DMS53 (cell line): ENCODE data around the gene NUDC.
"Not testable (repeated sequence)": the region's sequence is repeated elsewhere in the genome, so short reads cannot be mapped to it uniquely, and the experiment has no call there.

Experiments
- DNase-seq: peaks from one replicate; lab custom pipeline; 2025; lab: John Stamatoyannopoulos, UW

The NUDC gene

DNA sequence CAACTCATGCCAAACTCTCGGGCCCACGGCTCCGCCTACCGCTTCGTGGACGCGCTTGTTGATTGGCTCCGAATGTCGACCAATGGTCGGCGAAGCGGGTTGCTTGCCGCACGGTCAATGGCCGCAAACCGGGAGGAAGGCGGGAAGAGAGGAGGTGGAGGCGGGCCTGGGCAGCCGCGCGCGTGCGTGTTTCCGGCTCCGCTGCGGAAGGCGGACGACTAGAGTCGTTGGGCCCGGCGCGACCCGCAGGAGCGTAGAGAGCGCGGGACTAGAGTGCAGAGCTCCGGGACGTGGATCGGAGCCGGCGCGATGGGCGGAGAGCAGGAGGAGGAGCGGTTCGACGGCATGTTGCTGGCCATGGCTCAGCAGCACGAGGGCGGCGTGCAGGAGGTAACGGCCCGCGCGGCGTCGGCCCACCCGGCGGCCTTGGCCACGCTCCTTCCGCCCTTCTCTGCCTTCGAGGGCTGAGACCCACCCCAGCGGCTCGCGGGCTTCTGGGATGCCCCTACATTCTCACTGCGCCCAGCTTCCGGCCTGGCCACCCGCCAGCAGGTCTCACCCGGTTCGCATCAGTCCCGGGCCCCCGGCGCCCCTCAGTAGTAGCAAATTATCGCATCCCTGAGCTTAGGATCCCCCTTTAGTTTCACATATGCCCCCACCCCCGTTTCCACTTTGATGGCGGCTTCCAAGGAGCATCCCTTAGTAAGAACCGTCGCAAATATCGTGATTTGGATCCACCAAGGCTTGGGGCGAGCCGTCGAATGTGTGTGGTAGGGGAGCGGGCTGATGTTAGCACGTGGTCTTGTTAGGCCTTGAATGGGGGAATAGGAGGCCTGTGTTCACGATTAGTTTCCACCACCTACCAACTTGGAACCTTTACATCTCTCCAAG lies at the start of gene NUDC:
TSS of gene NUDC (plus strand) at position 204 of the 891 bp plus-strand sequence. CDS start at position 310, 106 bp downstream.
- DNase-seq: peak; percentile 100

DNA sequence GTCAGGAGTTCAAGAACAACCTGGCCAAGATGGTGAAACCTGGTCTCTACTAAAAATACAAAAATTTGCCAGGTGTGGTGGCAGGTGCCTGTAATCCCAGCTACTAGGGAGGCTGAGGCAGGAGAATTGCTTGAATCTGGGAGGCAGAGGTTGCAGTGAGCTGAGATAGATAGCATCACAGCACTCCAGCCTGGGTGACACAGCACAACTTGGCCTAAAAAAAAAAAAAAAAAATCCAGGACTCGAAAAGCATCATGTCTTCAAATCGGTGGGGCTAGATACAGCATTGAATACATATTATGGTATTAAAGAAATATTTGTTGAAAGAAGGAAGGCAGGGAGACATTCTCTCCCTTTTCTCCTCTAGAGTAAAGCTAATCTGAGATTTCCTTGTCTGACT lies 48.4 kb upstream of the NUDC start:
- not testable (repeated sequence) for DNase-seq

DNA sequence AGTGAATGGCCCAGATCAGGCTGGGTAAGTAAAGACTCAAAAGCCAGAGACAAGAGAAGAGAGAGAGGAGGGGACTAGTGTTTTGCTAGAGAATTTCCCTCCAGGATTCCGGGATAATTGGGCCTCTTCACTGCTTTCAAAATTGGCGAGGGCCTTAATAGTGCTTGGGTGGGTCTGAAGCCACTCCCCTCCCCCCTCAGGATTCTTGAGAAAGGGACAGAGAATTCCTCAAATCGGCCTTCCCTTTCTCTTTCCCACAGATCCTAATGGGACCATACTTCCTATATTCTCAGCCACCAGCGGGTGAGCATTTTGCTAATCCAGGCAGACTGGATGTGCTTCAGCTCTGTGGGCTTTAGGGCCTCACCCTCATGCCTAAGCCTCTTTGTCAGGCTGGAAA lies 46.6 kb upstream of the NUDC start:
- DNase-seq: no peak

DNA sequence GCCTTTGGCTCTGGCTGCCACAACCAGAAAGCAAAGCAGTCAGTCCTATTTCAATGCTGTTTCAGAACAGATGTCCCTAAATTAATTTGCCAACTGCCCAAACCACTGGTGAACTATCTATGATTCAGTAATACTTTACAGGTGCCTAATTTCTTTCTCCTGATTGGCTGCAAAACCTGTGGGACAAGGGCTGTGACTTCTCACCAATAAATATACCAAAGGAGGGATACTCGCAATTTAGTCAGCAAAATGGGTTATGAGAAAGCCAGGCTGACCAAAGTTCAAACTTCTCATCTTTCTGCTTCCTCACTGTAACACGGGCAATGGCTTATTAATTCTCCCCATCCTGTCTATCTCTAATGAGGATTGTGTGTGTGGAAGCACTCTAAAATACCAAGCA lies 44.2 kb upstream of the NUDC start:
- DNase-seq: no peak

DNA sequence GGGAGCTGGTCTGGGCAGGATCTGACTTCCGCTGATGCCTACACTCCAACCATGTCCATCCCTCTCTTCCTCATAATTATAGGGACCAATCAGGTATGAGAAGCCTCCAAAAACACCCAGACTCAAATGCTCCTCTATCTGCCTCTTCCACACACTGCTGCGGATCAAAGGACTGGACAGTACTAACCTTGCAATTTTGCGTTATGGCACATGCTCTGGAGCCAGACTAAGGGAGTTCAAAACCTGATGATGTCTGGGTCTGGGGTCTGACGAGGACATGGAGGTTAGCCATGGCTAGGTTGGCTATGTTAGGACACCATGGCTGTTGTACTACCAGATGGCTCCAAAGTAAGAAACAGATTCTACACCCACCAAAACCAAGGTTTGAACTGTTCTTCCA lies 41.8 kb upstream of the NUDC start:
- no peak for DNase-seq

DNA sequence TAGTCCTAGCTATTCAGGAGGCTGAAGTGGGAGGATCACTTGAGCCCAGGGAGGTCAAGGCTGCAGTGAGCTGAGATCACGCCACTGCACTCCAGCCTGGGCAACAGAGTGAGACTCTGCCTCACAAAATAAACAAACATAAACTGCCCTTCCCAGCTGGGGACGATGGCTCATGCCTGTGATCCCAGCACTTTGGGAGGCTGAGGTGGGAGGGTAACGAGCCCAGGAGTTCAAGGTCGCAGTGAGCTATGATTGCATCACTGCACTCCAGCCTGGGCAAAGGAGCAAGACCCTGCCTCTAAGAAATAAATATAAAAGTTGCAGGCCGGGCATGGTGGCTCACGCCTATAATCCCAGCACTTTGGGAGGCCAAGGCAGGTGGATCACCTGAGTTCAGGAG lies 39.9 kb upstream of the NUDC start:
- not testable (repeated sequence) for DNase-seq

DNA sequence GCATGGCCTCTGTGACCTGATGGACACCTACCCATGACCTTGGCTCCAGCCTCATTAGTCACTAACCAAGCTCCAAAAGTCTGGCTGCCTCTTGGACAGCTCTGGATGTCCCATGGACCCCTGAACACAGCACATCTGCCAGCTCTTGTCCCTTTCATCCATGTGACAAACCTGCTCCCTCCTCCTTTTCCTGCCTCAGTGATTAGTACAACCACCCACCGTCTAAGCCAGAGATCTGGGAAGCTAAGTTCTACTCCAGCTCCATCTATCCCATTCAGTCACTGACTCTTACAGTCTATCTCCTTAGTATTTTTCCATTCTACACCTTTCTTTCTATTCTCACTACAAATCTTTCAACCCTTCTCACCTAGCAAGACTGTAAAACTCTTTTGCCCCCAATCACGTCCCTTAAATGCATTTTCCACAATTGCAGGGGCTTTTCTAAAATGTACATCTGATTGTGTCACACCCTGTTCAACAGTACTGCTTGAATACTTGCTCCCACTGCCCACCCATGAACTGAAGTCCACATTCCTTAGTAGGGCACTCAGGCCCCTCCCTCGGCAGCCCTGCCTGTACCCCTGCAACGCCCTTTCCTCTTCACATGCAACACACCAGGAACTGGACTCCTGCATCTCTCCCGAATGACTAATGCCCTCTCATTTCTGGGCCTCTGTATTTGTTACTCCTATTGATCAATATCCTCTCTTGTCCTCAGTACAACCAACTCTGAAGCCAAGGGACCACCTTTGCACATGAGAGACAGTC lies 38.7 kb upstream of the NUDC start:
- DNase-seq: no peak

DNA sequence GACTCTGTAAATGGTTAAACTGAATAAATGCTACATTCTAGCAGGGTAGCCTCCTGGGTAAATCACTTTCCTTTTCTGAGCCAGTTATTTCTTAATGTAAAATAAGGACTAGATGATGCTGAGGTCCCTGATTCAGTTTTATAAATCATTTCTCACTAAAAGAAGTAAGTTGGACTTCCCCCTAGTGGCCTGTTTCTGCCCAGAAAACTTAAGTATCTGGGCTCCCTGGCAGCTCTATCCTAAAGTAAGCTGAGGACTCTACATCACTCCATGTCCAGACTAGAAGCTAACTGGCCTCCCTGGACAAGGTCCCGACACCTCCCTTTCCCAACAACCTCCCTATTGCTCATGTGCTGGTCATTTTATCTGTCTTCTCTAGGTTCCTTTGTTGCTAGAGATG lies 34.4 kb upstream of the NUDC start:
- DNase-seq: peak; percentile 53

DNA sequence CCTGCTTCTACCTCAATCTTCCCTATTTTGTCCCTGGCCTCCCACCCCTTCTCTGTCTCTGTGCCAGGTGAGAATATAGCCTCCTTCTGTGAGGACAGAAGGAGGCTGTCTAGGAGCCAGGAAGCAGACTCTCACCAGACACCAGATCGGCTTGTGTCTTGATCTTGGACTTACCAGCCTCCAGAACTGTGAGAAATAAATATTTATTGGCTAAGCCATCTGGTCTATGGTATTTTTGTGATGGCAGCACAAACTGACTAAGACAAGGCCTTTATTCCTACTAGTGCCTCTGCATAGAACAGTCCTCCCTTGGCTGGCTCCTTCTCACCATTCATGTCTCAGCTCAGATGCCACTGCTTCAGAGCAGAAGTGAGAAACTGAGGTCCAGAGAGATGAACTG lies 33.3 kb upstream of the NUDC start:
- DNase-seq: no peak

DNA sequence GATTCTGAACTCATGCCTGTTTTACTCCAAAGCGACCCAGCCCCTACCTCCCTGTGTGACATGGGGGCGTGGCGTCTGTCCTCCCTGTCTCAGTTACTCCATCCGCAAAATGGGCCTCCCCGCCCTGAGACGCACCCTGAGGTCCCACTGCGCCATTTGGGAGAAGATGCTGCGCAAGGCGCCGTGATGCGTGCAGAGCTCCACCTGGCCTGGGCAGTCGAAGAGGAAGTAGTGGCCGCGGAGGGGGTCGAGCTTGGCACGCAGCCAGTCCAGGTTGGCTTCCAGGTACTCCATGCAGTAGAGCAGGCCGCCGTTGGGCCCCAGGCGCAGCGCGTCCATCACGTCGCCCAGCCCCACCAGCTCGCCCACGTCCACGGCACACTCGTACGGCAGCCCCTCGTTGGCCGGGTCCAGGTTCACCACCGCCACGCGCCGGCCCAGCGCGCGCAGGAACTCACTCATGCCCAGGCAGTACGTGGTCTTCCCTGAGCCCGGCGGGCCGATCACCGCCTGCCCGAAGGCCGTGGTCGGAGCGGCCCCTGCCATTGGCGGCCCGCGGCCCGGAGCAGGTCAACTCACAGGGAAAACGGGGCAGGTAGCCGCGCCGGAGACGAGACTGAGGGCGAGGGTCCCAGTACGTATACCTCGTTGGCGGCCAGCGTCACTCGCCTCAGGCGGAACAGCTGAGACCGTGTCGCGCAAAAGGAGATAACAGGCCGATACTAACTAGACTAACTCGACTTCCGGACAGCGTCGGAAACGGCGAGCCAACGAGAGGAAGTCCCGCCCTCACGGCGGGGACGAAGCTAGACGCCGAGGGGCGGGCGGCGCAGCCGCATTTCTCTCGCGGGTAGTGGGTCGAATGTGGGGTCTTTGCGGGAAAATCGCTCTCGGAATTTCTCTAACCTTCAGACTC lies 31.7 kb upstream of the NUDC start, which contains the start of gene GPN2:
TSS of gene GPN2 (minus strand) at position 733 of the 916 bp plus-strand sequence. CDS start at position 546, 187 bp downstream.
- peak; percentile 91 for DNase-seq

DNA sequence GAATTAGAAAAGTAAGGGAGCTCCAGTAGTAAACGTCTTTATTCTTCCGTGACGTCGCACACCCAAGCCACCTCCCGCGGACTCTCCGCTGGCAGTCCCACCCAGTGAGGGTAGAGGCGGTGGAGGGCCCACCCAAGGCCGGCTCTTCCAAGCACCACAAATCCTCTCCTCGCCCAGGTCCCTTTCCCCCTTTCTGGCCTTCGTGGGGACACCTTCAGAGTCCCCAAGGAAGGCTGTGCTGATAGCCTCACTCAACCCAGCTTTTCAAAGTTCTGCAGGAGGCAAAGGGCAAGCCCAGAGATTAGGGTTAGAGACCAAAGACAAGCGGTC lies 31.1 kb upstream of the NUDC start:
- peak; percentile 53 for DNase-seq

DNA sequence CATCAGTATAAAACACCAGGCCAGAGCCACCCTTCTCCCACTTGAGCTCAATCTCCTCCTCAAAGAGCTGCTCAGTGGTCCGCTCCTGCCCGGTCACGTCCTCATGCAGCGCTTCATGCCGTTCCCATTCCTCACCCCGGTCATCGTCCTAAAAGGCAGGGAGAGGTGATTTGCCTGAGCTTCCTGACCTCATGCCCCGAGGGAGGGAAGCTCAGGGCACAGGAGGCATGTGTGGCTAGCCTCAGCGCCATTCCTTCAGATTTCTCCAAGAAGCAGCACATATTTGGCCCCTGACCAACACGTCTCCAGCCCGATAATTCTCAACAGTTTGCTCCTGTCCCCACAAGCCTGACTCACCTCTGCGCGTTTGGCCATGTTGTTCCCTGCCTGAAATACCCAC lies 27.3 kb upstream of the NUDC start:
- DNase-seq: no peak

DNA sequence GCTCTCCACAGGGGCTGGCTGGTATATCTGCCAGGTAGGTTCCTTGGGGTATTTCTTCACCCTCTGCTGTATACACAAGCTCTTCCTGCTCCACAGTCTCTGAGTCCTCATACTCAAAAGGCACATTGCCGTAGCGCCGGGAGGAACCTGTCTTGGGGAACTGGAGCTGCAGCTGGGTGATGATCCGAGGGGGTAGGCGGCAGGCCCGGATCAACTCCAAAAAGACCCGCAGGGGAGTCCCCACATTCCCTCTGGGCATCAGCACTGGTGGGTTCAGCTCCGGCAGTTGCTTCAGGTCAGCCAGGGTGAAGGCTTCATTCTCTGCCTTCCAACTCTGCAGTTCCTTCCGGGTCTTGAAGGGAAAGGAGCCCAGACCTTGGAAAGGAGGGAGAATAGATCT lies 24.2 kb upstream of the NUDC start:
- no peak for DNase-seq

DNA sequence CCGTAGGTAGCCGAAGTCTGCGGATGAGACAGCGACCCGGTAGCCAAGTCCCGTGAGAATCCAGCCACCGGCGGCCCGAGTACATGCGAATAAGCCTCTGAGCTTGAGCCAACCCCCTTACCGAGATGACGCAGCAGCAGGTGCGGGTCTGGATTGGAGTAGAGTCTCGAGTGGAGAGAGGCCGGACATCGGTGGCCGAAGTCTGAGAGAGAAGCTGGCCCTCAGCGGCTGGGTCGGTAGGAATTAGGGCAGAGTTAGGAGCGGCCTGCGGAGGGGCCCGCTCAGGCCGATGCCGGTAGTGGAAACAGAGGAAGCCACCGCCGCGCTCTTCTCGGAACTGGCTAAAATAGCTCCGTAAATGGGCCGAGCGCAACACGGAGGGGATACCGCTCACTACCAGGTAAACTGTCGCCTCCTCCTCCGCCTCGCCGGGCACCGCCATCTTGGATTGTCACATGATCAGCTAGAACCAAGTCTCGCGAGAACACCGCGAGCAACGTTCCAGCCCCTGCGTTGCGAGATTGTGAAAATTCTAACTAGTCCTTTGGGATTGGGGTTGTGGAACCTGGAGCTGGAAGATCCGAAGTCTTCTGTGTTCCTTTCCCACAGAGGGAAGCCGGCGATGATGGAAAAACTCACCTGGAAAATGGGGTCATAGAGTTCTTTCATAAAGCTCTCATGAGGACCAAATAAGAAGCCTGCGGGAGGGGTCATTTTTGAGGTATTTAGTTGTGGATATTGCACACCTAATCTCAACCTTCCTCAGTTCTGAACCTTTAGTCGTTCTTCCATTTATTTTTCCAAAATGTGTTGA lies 21.3 kb upstream of the NUDC start, which contains the start of gene GPATCH3:
TSS of gene GPATCH3 (minus strand) at position 467 of the 814 bp plus-strand sequence. CDS start at position 442, 25 bp downstream.
- DNase-seq: peak; percentile 97

DNA sequence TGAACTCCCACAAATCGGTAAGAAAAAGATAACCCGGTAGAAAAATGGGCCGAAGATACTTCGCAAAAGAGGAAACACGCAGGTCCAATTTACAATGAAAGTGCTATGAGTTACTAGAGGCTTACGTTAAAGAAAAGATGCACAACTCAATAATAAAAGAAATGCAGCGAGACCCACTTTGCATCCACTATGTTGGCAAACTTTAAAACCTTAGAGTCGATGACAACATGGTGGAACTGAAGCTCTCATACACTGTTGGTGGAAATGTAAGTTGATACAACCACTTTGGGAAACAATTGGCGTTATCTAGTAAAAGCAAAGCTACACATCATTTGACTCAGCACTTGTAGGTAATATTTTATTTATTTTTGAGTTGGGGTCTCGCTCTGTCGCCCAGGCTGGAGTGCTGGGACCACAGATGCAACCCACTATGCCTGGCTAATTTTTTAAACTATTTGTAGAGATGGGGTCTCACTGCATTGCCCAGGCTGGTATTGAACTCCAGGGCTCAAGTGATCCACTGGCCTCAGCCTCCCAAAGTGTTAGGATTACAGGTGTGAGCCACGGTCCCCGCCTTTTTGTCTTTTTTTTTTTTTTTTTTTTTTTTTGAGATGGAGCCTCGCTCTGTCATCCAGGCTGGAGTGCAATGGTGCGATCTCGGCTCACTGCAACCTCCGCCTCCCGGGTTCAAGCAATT lies 20.6 kb upstream of the NUDC start:
- DNase-seq: peak; percentile 32

DNA sequence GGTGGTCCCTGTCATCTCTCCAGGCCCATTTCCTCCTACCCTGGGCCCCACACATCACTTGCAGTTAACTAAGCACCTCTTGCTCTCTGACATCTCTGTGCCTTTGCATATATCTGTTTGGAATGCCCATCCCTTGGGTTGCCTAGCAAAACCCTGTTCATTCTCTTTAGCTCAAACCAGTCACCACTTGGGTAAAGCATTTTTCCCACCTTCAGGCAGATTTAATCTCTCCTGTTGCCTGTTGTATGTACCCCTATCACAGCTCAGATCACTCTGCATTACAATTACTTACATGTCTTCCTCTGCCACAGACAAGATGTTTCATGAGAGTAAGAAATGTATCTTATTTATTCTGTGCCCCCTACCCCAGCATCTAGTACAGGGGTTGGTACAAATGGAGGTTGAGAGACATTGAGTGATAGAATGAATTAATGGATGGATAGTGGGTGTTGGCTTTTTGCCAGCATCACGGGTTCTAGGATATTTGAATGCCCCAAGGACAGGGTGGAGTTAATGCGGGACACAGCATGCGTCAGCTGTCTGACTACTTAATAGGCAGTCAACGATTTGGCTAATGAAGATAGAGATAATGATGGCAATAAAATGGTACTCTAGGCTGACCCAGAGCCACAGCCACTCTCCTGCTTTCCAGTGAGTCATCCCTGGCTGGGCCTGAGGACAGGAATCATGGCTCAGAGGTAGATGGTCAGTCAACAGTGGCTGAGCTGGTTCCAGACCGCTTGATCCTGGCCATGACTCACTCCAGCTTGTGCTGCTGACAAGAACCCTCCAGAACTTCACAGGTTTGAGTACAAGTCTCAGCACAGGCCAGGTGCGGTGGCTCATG lies 14.2 kb upstream of the NUDC start:
- DNase-seq: peak; percentile 95

DNA sequence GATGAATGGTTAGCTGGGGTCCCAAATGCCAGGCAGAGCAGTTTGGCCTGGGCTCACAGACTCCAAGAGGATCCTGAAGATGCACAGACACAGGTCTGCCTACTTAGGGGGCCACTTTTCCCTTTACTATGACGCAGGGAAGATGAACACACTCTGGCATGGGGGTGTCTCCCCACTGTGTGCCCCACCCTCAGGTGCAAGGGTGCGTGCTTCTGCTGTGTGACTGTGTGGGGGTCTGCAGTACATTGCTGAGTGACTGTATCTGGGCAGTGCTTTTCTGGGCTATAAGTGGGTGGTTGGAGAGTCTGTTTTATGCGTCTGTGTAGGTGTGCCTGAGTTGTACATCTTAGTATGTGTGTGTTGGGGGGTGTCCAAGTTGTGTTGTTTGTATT lies 11.6 kb upstream of the NUDC start:
- no peak for DNase-seq

DNA sequence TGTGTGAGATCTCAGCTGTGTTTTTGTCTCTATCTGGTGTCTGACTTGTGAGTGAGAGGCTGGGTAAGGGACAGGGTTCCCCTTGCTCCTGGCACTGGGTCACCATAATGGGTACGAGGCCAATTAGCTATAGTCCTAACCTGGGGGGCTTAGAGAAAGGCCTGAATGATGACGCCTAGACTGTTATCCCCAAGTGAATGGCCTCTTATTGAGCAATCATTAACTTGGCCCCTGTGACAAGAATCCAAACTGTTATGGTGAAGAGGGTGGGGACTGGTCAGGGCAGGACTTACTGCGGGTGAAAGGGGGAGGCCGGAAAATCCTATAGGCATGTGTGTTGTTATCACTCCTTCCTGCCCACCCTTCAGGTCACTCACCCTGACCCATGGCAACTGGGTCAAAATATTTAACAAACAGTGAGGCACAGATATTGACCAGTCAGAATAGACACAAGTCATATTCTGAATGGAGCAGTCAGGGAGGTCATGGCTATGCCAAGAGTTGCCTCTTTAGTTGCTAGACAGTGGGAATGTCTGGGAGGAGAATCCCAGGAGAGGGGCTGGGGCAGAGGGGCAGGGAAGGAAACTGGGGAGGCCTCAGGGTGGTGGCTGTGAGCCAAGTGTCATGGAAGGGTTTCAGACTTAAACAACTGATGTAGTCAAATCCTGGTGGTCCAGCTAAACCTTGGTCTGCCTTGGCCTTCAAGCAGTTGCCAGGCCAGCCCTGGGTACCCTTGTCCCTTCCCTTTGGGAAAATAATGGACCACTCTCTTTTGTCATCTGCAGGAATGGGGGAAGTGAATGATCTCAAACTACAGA lies 11.0 kb upstream of the NUDC start:
- DNase-seq: peak; percentile 49
